Activated CD4-positive, alpha-beta T cell treated with anti-CD3 and anti-CD28 coated beads for 36 hours (primary cell): Measurements from ENCODE around the gene SLC22A1. TPM values are rescaled to one million over a fixed set of nuclear protein-coding genes. Genes with fewer than 3 reads are reported as not detected.

ENCODE experiments used
- ATAC-seq: fragments of 200-7000 bp; cut with Tn5 transposase; one replicate; pipeline ENCODE4 v1.10.0; 2021; ENCODE audit warnings: mild to moderate bottlenecking, moderate library complexity
- CTCF ChIA-PET: fragments of 350-600 bp; sonication (Branson Sonifier 250); formaldehyde crosslinking; loops from one replicate; lab custom pipeline; 2021; ENCODE audit warnings: antibody characterized with exemption; lab: Charles Lee
- POLR2A ChIA-PET: fragments of 350-600 bp; sonication (Branson Sonifier 250); formaldehyde crosslinking; loops from one replicate; lab custom pipeline; 2021; ENCODE audit warnings: antibody characterized with exemption, inconsistent platforms; lab: Charles Lee
- DNase-seq: peaks from one replicate; pipeline ENCODE4 v3.0.0-alpha.2; 2020
- H3K27ac Mint-ChIP-seq: one replicate; pipeline ENCODE4 v1.8.0; 2021; ENCODE audit warnings: mixed read lengths
- H3K27me3 Mint-ChIP-seq: one replicate; pipeline ENCODE4 v1.8.0; 2021; ENCODE audit warnings: mixed read lengths
- H3K36me3 Mint-ChIP-seq: one replicate; pipeline ENCODE4 v1.8.0; 2021; ENCODE audit warnings: low read depth, mixed read lengths
- H3K4me1 Mint-ChIP-seq: one replicate; pipeline ENCODE4 v1.8.0; 2021; ENCODE audit warnings: mixed read lengths
- H3K4me3 Mint-ChIP-seq: one replicate; pipeline ENCODE4 v1.8.0; 2021; ENCODE audit warnings: mild to moderate bottlenecking, moderate library complexity, mixed read lengths
- H3K9me3 Mint-ChIP-seq: one replicate; pipeline ENCODE4 v1.8.0; 2021; ENCODE audit warnings: low read depth, mixed read lengths
- intact Hi-C, 2 experiments: fragments of 100-400 bp; cut with DNase I in 1 of 2; cut with micrococcal nuclease in 1 of 2; formaldehyde crosslinking; loops; one replicate each; pipeline versions ENCODE4 v1.14.2 to v1.15.1; 2022 to 2024; cut with DNase I, micrococcal nuclease
- total RNA-seq, 2 experiments: library from RNA; stranded (reverse); gene quantifications; one replicate each; pipeline ENCODE4 v1.2.3, GENCODE V29; 2021

The SLC22A1 gene
- total RNA-seq, 2 experiments from 2014 or later, result 0.78 to 1.2 TPM

GRCh38 chr6:160093946-160094345 lies 27.7 kb upstream of the SLC22A1 start:
- Mint-ChIP-seq H3K27ac (no peak overlapping the region), H3K9me3 (no peaks in the 10 kb centered on the region), H3K4me3 (no peak overlapping the region), H3K27me3 (no peaks in the 10 kb centered on the region), H3K4me1 (peaks cover 2% of the 10 kb centered on the region), H3K36me3 (peaks cover 64% of the 10 kb centered on the region)
- ChIA-PET POLR2A (no interaction called here), CTCF (no interaction called here)
- ATAC-seq (no peak), DNase-seq (no peak)
- intact Hi-C loops, result no loop called here

DNA sequence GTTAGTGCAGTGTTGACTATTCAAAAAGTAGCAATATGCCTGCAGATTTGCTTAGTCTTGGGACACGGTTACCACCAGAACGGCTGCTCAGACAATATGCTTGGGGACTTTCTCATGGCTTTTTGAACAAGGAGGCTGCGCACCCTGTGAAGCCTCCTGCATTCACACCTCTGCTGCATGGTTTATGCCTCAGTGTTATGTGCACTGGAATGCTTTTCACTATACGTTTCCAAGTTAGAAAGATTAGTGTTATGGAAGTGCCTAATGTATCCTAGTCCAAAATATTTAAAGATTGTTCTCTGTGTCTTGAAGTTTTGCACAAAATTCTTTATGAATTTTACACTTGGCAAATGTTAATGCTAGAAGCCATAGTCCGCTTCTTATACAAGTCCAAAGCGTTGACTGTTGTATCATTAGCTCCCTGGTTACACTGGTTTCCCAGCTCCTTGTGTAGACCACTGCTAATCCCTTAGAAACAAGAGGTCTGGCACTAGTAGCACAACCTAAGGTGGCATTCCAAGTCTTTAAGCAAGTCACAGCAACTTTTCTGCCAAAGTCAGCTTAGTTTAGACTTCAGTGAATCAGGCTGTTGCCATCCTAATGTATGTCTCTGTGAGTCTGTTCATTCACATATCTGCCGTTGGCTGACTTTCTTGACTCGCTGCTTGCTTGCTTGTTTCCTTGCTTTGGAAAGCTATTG lies 26.3 kb upstream of the SLC22A1 start:
- ChIA-PET POLR2A (no interaction called here), CTCF (interaction anchor here (0.6 kb wide), 1 partner anchor 12 kb away, joined by 3 read pairs; no protein-coding TSS in a partner anchor)
- Mint-ChIP-seq H3K4me1 (peaks cover 6% of the 10 kb centered on the region), H3K36me3 (peaks cover 51% of the 10 kb centered on the region), H3K9me3 (no peaks in the 10 kb centered on the region), H3K27me3 (no peaks in the 10 kb centered on the region), H3K4me3 (no peak overlapping the region), H3K27ac (no peak overlapping the region)
- DNase-seq (no peak), ATAC-seq (no peak)
- intact Hi-C loops, result no loop called here

- ChIA-PET POLR2A (no interaction called here), CTCF (interaction anchor here (0.5 to 1.5 kb wide), 5 partner anchors 12 to 831 kb away, joined by 3 to 4 read pairs (median 3); no protein-coding TSS in a partner anchor)
- Mint-ChIP-seq H3K4me1 (peaks cover 11% of the 10 kb centered on the region), H3K36me3 (peaks cover 58% of the 10 kb centered on the region), H3K4me3 (no peak overlapping the region), H3K27me3 (no peaks in the 10 kb centered on the region), H3K9me3 (no peaks in the 10 kb centered on the region), H3K27ac (peak overlapping the region; percentile 61)
- ATAC-seq (no peak), DNase-seq (no peak)
- intact Hi-C loops, result loop anchor here (1.0 to 10.0 kb wide), 3 partner anchors 134 to 407 kb away; partner anchors contain the start of gene SOD2 (in 1 of the 2)
Observed at GRCh38 chr6:160101277-160102205, 20.1 kb upstream of the SLC22A1 start.

DNA sequence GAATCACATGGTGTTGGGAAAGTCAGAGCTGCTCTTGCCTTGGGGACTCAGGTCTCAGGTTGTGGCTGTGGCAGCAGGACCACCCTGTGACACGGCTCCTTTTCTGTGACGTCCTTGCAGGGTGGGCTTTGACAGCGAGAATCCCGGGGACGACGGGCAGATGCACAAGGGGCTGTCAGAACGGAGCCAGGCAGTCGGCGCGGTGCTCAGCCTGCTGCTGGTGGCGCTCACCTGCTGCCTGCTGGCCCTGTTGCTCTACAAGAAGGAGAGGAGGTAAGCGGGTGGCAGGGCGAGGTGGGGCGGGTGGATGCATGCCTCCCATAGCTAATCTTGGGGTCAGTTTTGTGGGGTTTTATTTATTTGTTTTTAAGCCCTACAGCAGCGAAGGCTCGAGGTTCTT lies 19.2 kb upstream of the SLC22A1 start:
- intact Hi-C loops, result loop anchor here (2.0 to 10.0 kb wide), 2 partner anchors 240 to 408 kb away; partner anchors contain the start of gene SOD2 (in 1 of the 2)
- DNase-seq (no peak), ATAC-seq (no peak)
- POLR2A ChIA-PET, result no interaction called here
- peaks cover 50% of the 10 kb centered on the region for H3K36me3 Mint-ChIP-seq
- H3K4me1 Mint-ChIP-seq, result peaks cover 11% of the 10 kb centered on the region
- no peak overlapping the region for H3K27ac Mint-ChIP-seq
- no peaks in the 10 kb centered on the region for H3K27me3 Mint-ChIP-seq
- no peaks in the 10 kb centered on the region for H3K9me3 Mint-ChIP-seq
- H3K4me3 Mint-ChIP-seq, result no peak overlapping the region
- CTCF ChIA-PET, result interaction anchor here (1.0 to 1.3 kb wide), 2 partner anchors 34 to 280 kb away, joined by 3 read pairs; no protein-coding TSS in a partner anchor

GRCh38 chr6:160102956-160103824 lies 18.4 kb upstream of the SLC22A1 start:
- intact Hi-C loops, result loop anchor here (2.0 to 10.0 kb wide), 2 partner anchors 240 to 408 kb away; partner anchors contain the start of gene SOD2 (in 1 of the 2)
- H3K27me3 Mint-ChIP-seq, result no peaks in the 10 kb centered on the region
- no peak overlapping the region for H3K27ac Mint-ChIP-seq
- no peaks in the 10 kb centered on the region for H3K9me3 Mint-ChIP-seq
- POLR2A ChIA-PET, result no interaction called here
- CTCF ChIA-PET, result interaction anchor here (1.0 to 1.4 kb wide), 3 partner anchors 34 to 281 kb away, joined by 3 read pairs; no protein-coding TSS in a partner anchor
- H3K4me3 Mint-ChIP-seq, result no peak overlapping the region
- ATAC-seq (peak; percentile 60), DNase-seq (peak; percentile 51)
- peaks cover 12% of the 10 kb centered on the region for H3K4me1 Mint-ChIP-seq
- H3K36me3 Mint-ChIP-seq, result peaks cover 43% of the 10 kb centered on the region

DNA sequence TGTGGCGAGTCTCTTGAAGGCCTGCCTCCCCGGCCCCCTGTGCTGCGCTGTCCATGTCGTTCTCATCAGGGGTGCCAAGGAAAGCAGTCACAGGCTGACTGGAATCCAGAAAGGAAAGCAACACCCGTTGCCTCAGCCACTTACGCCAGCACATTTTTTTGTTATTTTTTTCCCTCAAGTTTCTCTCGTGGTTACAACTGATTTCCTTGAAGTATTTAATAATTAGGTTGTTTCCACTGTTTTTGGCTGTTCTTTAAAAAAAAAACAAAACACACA lies 17.9 kb upstream of the SLC22A1 start:
- ATAC-seq, result no peak
- Mint-ChIP-seq H3K36me3 (peaks cover 38% of the 10 kb centered on the region), H3K27ac (no peak overlapping the region), H3K9me3 (no peaks in the 10 kb centered on the region), H3K4me3 (no peak overlapping the region), H3K27me3 (no peaks in the 10 kb centered on the region), H3K4me1 (peaks cover 12% of the 10 kb centered on the region)
- POLR2A ChIA-PET, result no interaction called here
- DNase-seq, result no peak
- CTCF ChIA-PET, result interaction anchor here (1.4 kb wide), 1 partner anchor 240 kb away, joined by 3 read pairs; no protein-coding TSS in a partner anchor
- intact Hi-C loops, result loop anchor here (2.0 to 10.0 kb wide), 2 partner anchors 241 to 409 kb away; partner anchors contain the start of gene SOD2 (in 1 of the 2)

DNA sequence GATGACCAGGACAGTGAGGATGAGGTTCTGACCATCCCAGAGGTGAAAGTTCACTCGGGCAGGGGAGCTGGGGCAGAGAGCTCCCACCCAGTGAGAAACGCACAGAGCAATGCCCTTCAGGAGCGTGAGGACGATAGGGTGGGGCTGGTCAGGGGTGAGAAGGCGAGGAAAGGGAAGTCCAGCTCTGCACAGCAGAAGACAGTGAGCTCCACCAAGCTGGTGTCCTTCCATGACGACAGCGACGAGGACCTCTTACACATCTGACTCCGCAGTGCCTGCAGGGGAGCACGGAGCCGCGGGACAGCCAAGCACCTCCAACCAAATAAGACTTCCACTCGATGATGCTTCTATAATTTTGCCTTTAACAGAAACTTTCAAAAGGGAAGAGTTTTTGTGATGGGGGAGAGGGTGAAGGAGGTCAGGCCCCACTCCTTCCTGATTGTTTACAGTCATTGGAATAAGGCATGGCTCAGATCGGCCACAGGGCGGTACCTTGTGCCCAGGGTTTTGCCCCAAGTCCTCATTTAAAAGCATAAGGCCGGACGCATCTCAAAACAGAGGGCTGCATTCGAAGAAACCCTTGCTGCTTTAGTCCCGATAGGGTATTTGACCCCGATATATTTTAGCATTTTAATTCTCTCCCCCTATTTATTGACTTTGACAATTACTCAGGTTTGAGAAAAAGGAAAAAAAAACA lies 16.6 kb upstream of the SLC22A1 start:
- Mint-ChIP-seq H3K27ac (no peak overlapping the region), H3K27me3 (no peaks in the 10 kb centered on the region), H3K4me1 (peaks cover 8% of the 10 kb centered on the region), H3K36me3 (peaks cover 35% of the 10 kb centered on the region), H3K9me3 (no peaks in the 10 kb centered on the region), H3K4me3 (no peak overlapping the region)
- CTCF ChIA-PET, result interaction anchor here (0.5 to 1.4 kb wide), 3 partner anchors 241 to 378 kb away, joined by 3 read pairs; no protein-coding TSS in a partner anchor
- ATAC-seq, result no peak
- intact Hi-C loops, result loop anchor here in 1 of 2 experiments (10.0 kb wide), 1 partner anchor 410 kb away; the partner anchor contains the start of gene SOD2
- POLR2A ChIA-PET, result no interaction called here
- no peak for DNase-seq

DNA sequence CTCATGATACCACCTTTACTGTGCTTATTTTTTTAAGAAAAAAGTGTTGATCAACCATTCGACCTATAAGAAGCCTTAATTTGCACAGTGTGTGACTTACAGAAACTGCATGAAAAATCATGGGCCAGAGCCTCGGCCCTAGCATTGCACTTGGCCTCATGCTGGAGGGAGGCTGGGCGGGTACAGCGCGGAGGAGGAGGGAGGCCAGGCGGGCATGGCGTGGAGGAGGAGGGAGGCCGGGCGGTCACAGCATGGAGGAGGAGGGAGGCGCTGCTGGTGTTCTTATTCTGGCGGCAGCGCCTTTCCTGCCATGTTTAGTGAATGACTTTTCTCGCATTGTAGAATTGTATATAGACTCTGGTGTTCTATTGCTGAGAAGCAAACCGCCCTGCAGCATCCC lies 15.6 kb upstream of the SLC22A1 start:
- Mint-ChIP-seq H3K36me3 (peaks cover 33% of the 10 kb centered on the region), H3K27me3 (no peaks in the 10 kb centered on the region), H3K4me3 (no peak overlapping the region), H3K4me1 (peaks cover 5% of the 10 kb centered on the region), H3K9me3 (no peaks in the 10 kb centered on the region), H3K27ac (no peak overlapping the region)
- ChIA-PET CTCF (interaction anchor here (0.6 kb wide), 1 partner anchor 163 kb away, joined by 3 read pairs; no protein-coding TSS in a partner anchor), POLR2A (no interaction called here)
- intact Hi-C loops, result loop anchor here in 1 of 2 experiments (10.0 kb wide), 1 partner anchor 411 kb away; the partner anchor contains the start of gene SOD2
- DNase-seq, result no peak
- ATAC-seq, result no peak

- ATAC-seq (no peak), DNase-seq (no peak)
- Mint-ChIP-seq H3K4me1 (peaks cover 2% of the 10 kb centered on the region), H3K27ac (no peak overlapping the region), H3K4me3 (no peak overlapping the region), H3K9me3 (no peaks in the 10 kb centered on the region), H3K36me3 (peaks cover 29% of the 10 kb centered on the region), H3K27me3 (no peaks in the 10 kb centered on the region)
- intact Hi-C loops, result loop anchor here in 1 of 2 experiments (10.0 kb wide), 1 partner anchor 412 kb away; the partner anchor contains the start of gene SOD2
- ChIA-PET CTCF (interaction anchor here (0.7 kb wide), 2 partner anchors 11 to 334 kb away, joined by 3 to 4 read pairs; no protein-coding TSS in a partner anchor), POLR2A (no interaction called here)
Observed at GRCh38 chr6:160106701-160107100, 14.9 kb upstream of the SLC22A1 start.

- intact Hi-C loops, result loop anchor here in 1 of 2 experiments (10.0 kb wide), 1 partner anchor 413 kb away; the partner anchor contains the start of gene SOD2
- DNase-seq (no peak), ATAC-seq (no peak)
- POLR2A ChIA-PET, result no interaction called here
- Mint-ChIP-seq H3K4me3 (no peak overlapping the region), H3K27ac (no peak overlapping the region), H3K9me3 (no peaks in the 10 kb centered on the region), H3K36me3 (peaks cover 21% of the 10 kb centered on the region), H3K27me3 (no peaks in the 10 kb centered on the region), H3K4me1 (peaks cover 2% of the 10 kb centered on the region)
- CTCF ChIA-PET, result no interaction called here
Observed at GRCh38 chr6:160108077-160108476, 13.5 kb upstream of the SLC22A1 start.
